Measurements from ENCODE around the gene HSPB1. TPM values are rescaled to one million over a fixed set of nuclear protein-coding genes. Genes with fewer than 3 reads are reported as not detected.
"Not testable (repeated sequence)": the region's sequence is repeated elsewhere in the genome, so short reads cannot be mapped to it uniquely, and the experiment has no call there.

HSPB1 gene
- total RNA-seq, 1 experiment from 2014 or later = 1.2 TPM

DNA sequence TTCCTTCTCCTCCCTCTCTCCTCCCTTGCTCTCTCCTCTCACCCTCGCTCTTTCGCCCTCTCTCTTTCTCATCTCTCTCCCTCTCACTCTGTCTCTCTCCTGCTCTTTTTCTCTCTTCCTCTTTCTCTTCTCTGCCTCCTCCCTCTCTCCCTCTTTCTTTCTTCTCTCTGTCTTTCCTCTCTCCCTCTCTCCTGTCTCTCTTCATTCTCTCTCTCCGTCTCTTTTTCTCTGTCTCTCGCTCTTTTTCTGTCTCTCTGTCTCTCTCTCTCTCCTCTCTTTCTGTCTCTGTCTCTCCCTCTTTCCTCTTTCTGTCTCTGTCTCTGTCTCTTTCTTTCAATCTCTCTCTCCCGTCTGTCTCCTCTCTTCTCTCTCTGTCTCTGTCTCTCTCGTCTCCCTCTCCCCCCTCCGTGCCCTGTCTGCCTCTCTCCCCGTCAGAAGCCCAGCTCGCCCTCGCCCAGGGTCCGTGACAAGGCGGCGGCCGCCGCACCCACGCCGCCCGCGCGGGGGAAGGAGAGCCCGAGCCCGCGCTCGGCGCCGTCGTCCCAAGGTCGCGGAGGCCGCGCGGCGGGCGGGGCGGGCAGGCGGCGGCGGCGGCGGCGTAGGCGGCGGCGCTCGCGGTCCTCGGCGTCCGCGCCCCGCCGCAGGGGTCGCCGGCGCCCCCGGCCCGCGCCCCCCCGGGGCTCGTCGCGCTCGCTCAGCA lies 21.3 kb upstream of the HSPB1 start:
- DNase-seq (ENCODE audit: low read depth) = no peak

DNA sequence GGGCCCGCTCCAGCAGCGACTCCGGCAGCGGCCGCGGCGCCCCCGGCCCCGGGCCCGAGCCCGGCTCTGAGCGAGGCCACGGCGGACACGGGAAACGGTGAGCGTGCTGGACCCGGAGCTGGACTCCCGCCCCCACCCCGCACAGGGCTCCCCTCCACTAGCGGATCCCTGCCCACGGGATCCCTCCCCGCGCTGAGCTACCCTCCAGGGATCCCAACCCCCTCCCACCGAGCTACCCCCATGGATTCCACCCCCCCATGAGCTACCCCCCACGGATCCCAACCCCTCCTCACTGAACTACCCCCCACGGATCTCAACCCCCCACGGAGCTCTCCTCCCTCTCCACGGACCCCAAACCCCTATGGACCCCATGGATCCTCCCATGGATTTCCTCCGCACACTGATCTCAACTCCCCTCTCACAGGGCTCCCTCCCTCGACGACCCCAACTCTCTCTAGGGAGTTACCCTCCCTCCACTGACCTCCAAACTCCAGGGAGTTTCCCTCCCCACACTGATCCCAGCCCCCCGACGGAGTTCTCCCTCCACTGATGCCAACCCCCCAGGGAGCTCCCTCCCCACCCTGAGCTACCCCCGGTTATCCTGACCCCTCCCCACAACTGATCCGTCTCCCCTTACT lies 20.6 kb upstream of the HSPB1 start:
- no peak for DNase-seq (ENCODE audit: low read depth)

DNA sequence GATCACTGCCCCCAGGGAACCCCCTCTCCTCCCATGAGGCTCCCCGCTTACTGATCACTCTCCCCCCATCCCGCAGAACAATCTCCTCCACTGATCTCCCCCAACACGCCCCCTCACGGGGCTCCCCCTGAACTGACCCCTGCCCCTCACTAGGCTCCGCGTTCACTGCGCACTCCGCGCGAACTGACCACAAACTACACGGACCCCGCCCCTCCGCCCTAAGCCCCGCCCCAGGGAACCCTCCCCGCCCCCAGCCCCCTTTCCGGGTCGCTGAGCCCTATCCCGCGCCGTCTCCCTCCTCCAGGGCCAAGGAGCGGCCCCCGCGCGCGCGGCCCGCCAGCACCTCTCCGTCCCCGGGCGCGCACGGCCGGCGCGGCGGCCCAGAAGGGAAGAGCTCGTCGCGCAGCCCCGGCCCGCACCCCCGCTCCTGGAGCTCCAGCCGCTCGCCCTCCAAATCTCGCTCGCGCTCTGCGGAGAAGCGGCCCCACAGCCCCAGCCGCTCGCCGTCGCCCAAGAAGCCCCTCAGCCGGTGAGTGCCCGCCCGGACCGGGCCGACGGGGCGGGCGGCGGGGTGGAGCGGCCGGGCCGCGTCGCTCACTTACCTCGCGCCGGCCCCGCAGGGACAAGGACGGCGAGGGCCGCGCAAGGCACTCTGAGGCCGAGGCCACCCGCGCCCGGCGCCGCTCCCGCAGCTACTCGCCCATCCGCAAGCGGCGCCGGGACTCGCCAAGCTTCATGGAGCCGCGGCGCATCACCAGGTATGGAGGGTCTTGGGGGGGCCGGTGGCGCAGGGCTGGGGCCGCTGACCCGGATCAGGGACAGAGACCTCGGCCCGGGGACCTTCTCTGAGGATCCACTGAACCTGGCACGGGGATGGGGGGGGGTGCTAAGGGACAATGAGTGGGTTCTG lies 19.9 kb upstream of the HSPB1 start:
- DNase-seq (ENCODE audit: low read depth) = no peak

DNA sequence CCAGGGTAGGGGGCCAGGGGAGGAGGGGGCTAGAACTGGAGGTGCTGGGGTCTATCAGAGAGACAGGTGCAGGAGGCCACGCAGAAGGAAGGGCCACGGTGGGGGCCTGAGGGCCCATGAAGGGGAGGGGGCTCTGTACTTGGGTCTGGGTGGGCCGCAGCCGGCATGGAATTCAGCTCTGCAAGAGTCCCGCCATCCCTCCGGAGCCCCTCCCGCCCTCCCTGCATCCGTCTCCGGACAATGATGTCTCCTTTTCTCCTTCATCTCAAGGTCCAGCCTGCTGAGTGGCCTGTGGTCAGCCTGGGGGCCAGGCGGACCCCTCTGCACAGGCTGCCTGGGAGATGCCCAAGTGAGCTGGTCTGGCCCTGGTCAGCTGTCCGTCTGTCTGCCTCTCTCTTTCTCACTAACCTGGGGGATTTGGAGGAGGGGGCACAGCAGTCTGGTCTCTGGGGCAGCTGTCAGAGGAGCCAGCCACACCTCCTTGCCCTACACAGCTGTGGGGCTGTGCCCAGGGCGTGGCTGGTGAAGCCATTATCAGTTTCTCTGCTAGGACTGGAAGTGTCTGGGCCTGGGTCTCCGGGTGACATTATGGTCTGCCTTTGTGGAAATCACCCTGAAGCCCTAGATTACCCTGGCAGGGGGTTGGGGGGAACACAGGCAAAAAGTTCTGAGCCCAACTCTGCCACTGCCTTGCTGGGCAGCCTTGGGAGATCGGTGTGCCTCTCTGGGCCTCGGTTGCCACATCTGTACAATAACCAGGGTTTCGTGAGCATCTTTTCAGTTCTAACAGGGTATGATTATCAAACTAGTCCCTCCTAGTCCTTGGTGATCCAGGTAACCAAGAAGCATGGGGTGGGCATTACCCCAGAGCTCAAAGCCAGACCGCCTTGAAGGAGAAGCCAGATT lies 19.0 kb upstream of the HSPB1 start:
- no peak for DNase-seq (ENCODE audit: low read depth)

DNA sequence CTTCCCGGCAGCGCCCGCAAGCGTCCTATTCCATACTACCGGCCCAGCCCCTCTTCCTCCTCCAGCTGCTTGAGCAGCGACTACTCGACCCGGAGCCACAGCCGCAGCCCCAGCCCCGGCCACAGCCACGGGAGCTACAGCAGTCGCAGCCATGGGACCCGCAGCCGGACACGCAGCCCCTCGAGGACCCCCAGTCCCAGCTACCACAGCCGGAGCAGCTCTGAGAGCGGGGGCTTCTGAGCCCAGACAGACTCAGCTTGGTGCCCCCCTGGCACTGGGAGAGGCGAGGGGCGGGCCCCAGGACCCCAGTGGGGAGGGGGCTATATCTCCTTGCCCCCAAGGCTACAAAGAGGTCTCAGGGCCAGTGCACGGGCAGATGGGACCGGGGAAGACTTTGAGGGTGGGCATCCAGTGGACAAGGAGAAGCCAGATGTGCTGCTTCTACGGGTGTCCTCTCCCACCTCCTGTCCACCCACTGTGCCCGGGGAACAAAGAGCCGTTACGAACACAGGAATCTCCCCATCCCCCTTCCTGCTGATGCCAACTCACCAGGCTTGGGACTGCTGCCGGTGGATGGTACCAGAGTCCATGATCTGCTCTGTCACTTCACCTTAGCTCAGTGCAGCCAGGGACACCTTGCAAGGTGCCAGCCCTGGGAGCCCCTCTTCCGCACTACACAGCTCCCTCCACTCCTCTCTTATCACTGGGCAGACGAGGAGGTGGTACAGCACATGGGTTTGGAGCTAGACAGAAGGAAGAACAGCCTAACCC lies 16.7 kb upstream of the HSPB1 start:
- no peak for DNase-seq (ENCODE audit: low read depth)

DNA sequence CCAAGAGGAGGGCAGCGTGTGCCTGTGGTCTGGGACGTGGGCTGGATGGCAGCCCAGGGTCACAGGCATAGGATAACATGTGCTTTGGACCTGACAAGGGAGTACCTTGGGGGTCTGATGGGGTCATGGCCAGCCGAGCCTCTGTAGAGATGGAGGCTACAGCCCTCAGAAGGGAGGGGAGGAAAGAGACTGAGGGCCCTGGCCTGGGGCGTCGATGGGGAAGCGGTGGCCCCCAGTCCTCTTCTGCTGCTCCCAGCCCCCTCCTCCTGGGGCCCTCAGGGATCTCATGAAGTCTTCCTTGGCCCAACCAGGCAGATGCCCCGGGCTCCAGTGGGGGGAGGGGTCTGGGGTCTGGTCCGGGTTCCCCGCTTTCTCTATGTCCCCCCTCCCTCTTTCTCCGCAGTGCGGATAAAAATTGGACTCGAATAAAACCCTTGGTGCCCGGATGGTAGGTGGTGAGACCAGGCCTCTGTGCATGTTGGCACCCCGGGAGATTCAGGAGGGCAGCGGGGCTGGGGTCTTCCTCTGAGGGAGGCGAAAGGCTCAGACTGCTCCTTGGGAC lies 15.6 kb upstream of the HSPB1 start:
- no peak for DNase-seq (ENCODE audit: low read depth)

DNA sequence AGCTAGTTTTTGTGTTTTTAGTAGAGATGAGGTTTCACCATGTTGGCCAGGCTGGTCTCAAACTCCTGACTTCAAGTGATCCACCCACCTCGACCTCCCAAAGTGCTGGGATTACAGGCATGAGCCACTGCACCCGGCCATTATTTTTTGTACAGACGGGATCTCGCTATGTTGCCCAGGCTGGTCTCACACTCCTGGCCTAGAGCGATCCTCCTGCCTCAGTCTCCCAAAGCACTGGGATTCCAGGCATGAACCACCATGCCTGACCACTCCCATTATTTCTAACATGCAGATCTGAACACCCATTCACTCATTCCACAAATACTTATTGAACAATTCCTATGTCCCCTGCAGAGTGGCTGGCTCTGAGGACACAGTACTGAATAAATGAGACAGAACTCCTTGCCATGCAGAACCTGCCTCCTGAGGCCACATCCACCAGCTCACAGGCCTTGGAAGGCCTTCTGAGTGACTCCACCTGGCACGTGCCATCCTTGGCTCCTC lies 11.6 kb upstream of the HSPB1 start:
- not testable (repeated sequence) for DNase-seq (ENCODE audit: low read depth)

DNA sequence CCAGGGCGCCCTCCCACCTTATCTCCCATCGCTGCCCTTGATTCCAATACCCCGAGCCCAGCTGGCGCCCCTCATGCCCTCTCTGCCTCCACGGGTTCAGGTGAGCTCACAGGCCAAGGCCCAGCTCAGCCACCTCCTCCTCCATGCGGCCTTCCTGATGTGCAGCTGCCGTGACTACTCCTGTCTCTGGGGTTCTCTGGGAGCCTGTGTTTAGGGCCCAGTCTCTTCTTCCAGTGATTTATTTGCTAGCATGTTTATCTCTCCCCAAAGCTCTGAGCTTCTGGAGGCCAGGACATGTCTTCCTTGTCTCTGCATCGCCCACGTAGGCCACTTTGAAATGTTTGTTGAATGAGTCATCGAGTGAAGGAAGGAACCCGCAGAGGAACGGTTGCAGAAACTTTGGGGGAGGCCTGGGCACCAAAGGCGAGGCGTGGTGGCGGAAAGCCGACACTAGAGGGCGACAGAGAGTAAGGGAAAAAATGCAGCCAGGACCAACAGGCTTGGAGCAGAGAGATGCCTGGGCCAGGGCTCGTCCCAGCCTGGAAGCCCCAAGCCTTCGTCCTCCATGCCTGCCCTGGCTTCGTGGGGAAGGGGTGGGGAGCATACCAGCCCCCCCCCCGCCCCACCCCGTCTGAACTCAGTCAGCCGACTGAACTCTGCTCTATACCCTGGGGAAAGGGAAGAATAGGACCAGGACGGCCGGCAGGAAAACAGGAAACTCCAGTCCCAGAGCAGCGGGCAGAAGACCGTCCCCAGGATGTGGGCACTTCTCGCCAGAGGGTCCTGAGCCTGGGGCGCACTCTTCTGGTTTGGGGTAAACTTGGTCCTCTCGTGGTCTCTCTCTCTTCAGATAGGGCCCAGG lies 10.9 kb upstream of the HSPB1 start:
- DNase-seq (ENCODE audit: low read depth) = peak; percentile 100

DNA sequence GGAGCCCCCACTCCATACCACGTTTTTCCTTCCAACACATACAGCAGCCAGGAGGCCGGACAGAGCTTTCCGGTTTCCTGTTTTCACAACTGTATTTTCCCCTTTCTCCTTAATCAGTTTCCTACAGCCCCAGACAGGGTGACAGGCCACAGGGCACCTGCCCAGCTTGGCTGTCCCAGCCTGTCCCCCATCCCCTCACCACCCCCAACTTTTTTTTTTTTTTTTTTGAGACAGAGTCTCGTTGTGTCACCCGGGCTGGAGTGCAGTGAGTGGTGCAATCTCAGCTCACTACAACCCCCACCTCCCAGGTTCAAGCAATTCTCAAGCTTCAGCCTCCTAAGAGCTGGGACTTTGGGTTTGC lies 10.3 kb upstream of the HSPB1 start:
- no peak for DNase-seq (ENCODE audit: low read depth)

DNA sequence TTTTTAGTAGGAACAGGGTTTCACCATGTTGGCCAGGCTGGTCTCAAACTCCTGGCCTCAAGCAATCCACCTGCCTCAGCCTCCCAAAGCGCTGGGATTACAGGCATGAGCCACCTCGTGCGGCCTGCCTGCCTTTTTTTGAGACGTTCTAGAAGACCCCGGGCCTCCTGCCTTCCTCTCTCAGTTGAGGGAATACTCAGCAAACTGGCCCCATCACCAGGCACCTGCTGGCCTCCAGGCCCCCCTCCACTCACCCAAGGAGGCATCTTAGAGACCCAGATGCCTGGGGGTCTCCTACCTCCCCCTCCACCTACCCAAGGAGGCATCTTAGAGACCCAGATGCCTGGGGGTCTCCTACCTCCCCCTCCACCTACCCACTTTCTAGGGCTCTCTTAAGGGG lies 9.6 kb upstream of the HSPB1 start:
- not testable (repeated sequence) for DNase-seq (ENCODE audit: low read depth)

DNA sequence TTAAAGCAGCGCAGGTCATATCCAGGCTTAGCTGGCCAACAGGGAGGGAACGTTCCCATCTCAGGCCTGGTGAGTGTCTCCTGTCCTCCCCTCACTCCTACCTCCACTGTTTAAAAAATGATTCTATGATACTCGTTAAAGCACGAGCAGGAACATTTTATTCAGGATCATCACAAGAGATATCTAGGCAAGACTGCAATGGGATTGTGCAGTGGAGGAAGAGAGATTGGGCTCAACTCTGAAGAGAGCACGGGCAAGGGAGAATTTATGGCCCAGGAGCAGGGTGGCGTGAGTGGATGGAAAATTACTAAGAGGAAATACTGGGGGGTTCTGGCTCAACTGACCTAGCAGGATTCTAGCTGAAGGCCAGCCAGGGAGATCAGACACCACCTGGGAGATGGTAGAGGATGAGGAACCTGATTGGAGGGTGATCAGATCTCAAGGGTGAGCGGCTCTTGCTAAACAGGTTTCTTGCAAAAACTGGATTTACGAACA lies 9.0 kb upstream of the HSPB1 start:
- no peak for DNase-seq (ENCODE audit: low read depth)

DNA sequence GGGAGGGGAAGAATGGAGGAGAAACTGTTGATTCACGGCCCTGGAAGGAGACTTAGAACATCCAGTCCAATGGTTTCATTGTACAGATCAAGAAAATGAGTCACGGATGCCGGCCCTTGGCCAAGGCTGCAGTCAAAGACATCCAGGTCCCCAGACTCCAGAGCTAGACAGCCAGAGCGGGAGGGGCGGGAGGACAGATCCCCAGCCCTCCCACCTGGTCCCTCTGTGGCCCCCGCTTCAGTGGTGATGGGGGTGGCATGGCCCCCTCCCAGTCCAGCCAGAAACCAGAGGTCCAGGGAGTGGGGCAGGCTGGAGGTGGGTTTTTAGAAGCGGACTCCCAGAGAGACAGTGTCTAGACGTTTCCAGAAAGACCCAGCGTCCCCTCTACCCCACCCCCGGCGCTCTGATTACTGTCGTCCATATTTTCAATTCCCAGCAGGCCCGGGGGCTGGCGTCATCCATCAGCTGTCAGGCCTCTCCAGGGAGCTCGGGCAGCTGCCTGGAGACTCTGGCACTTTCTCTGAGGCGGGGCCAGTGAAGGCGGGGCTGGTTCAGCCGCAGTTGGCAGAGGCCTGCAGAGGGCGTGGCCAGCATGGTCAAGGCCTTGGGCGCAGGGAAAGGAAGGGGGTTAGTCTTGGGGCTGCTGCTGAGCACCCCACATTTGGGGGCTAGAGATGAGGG lies 8.0 kb upstream of the HSPB1 start:
- peak; percentile 92 for DNase-seq (ENCODE audit: low read depth)

DNA sequence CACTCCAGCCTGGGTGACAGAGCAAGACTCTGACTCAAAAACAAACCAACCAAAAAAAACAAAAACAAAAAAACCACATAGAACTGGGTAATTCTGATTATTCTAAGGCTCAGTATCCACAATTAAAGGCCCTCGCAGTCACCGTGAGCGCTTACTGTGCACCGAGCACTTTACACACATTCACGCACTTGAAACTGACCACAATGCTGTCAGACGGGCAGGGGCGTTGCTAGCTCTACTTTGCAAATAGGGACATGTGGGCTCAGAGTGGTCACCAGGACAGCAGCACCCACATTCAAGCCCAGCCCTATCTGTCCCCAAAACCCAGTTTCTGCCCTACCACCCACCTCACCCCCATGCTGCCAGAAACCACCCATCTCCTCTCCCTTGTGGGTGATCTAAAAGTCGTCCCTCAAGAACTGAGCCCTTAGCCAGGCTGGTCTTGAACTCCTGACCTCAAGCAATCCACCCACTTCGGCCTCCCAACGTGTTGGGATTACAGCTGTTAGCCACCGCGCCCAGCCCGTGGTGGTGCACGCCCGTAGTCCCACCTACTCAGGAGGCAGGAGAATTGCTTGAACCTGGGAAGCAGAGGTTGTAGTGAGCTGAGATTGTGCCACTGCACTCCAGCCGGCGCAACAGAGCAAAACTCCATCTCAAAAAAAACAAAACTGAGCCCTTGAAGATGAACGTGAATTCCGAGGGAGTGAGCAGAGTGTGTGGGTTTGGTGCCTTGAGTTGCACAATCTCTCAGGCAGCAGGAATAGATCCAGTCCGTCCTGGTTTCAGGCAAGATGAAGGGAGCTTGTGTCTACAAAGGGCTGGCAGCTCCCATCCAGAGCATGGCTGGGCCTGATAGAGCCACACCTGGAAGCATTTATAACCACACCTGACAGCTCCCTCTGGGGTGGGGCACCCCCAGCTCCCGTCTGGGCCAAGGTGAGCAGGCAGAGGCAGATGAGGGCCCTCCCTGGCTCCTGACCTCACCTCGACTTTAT lies 5.4 kb upstream of the HSPB1 start:
- peak; percentile 32 for DNase-seq (ENCODE audit: low read depth)

DNA sequence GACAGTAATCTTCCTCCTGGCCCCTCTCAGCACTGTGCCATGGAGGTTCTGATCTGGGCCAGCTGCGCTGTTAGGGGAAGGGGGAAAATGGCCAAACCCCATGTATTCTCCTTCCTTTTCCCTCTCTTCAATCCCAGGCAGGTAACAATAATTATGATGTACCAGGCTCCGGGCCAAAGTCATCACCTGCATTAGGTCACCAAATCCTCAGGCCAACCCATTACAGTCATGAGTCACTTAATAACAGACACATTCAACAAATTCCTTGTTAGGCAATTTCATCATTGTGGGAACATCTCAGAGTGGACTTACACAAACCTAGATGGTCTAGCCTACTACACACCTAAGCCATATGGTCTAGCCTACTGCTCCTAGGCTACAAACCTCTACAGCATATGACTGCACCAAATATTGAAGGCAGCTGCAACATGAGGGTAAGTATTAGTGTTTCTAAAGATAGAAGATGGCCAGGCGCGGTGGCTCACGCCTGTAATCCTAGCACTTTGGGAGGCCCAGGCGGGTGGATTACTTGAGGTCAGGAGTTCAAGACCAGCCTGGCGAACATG lies 2.2 kb upstream of the HSPB1 start:
- DNase-seq (ENCODE audit: low read depth) = peak; percentile 56

DNA sequence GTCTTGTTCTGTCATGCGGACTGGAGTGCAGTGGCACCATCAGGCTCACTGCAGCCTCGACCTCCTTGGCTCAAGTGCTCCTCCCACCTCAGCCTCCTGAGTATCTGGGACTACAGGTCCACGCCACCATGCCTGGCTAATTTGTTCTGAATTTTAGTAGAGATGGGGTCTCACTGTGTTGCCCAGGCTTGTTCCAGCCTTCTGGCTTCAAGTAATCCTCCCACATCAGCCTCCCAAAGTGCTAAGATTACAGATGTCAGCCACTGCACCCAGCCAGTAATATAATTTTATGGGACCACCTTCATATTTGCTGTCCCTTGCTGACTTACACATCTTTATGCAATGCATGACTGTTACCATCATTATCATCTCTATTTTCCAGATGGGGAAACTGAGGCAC lies 1.5 kb upstream of the HSPB1 start:
- no peak for DNase-seq (ENCODE audit: low read depth)
